ENCODE measurements around the gene IL1RAPL2. TPM values are rescaled to one million over a fixed set of nuclear protein-coding genes. Genes with fewer than 3 reads are reported as not detected.

The IL1RAPL2 gene
- total RNA-seq, 4 donors from 2014 or later, result 0.19 to 0.38 TPM; not detected in 2

GRCh38 chrX:104681214-104681613 lies 115.2 kb downstream of the IL1RAPL2 start:
- DNase-seq (ENCODE audit: low spot score in 2 of 2), result no peak
- H3K4me3 ChIP-seq (ENCODE audit: low read depth, poor library complexity, severe bottlenecking), result no peak overlapping the region
- TF ChIP-seq CTCF (IDR thresholded peaks at IDR 0.05) (no peak), POLR2A (IDR thresholded peaks at IDR 0.05) (no peak)
- WGBS, 2 donors, result 27 to 47% methylated on average over 3 of the region's 3 CpGs
- intact Hi-C loops (cut with DNase I; ENCODE audit: low total_unique reads), result no loop called here

- TF ChIP-seq CTCF (IDR thresholded peaks at IDR 0.05), result no peak
- TF ChIP-seq POLR2A (IDR thresholded peaks at IDR 0.05), result no peak
- DNase-seq (ENCODE audit: low spot score in 2 of 2), result no peak
- 72 to 89% methylated on average over 2 of the region's 2 CpGs for WGBS, 2 donors
- no peak overlapping the region for H3K4me3 ChIP-seq (ENCODE audit: low read depth, poor library complexity, severe bottlenecking)
- intact Hi-C loops (cut with DNase I; ENCODE audit: low total_unique reads), result no loop called here
Observed at GRCh38 chrX:104684077-104684476, 118.1 kb downstream of the IL1RAPL2 start.

GRCh38 chrX:104695593-104695992 lies 129.6 kb downstream of the IL1RAPL2 start:
- 92 to 96% methylated on average over 9 of the region's 9 CpGs for WGBS, 2 donors
- H3K4me3 ChIP-seq (ENCODE audit: low read depth, poor library complexity, severe bottlenecking), result no peak overlapping the region
- intact Hi-C loops (cut with DNase I; ENCODE audit: low total_unique reads), result no loop called here
- TF ChIP-seq CTCF (IDR thresholded peaks at IDR 0.05) (no peak), POLR2A (IDR thresholded peaks at IDR 0.05) (no peak)
- no peak for DNase-seq (ENCODE audit: low spot score in 2 of 2)

- no peak for DNase-seq (ENCODE audit: low spot score in 2 of 2)
- no peak overlapping the region for H3K4me3 ChIP-seq (ENCODE audit: low read depth, poor library complexity, severe bottlenecking)
- intact Hi-C loops (cut with DNase I; ENCODE audit: low total_unique reads), result no loop called here
- 28 to 31% methylated on average over 1 of the region's 1 CpG for WGBS, 2 donors
- no peak for TF ChIP-seq POLR2A (IDR thresholded peaks at IDR 0.05)
- TF ChIP-seq CTCF (IDR thresholded peaks at IDR 0.05), result no peak
Observed at GRCh38 chrX:104696667-104697066, 130.7 kb downstream of the IL1RAPL2 start.

- no peak for DNase-seq (ENCODE audit: low spot score in 2 of 2)
- intact Hi-C loops (cut with DNase I; ENCODE audit: low total_unique reads), result no loop called here
- no peak overlapping the region for H3K4me3 ChIP-seq (ENCODE audit: low read depth, poor library complexity, severe bottlenecking)
- TF ChIP-seq POLR2A (IDR thresholded peaks at IDR 0.05), result no peak
- no peak for TF ChIP-seq CTCF (IDR thresholded peaks at IDR 0.05)
Observed at GRCh38 chrX:104697294-104697693, 131.3 kb downstream of the IL1RAPL2 start.

GRCh38 chrX:104707042-104707441 lies 141.0 kb downstream of the IL1RAPL2 start:
- intact Hi-C loops (cut with DNase I; ENCODE audit: low total_unique reads), result no loop called here
- no peak for DNase-seq (ENCODE audit: low spot score in 2 of 2)
- H3K4me3 ChIP-seq (ENCODE audit: low read depth, poor library complexity, severe bottlenecking), result no peak overlapping the region
- WGBS, 2 donors, result 52 to 61% methylated on average over 4 of the region's 4 CpGs
- TF ChIP-seq CTCF (IDR thresholded peaks at IDR 0.05) (no peak), POLR2A (IDR thresholded peaks at IDR 0.05) (no peak)
